Lung (tissue), 12 donors: ENCODE measurements around the gene CFAP43. TPM values are rescaled to one million over a fixed set of nuclear protein-coding genes. Genes with fewer than 3 reads are reported as not detected.

Experiments
- ATAC-seq: fragments of 200-7000 bp; cut with Tn5 transposase; one replicate; pipeline ENCODE4 v1.9.1; 2020; ENCODE audit warnings: moderate number of reproducible peaks; ENCODE audit not compliant: insufficient read depth, low FRiP score
- DNase-seq, 3 donors: peaks; one replicate each; pipeline ENCODE4 v3.0.0-alpha.2; 2013 to 2017
- H3K27ac ChIP-seq, 2 donors: one replicate each; pipeline ENCODE4 v1.5.1; 2013; ENCODE audit warnings: mild to moderate bottlenecking in 2 of 2, moderate library complexity in 2 of 2, control low read depth in 1 of 2, inconsistent platforms in 1 of 2, low read depth in 1 of 2, low read length in 1 of 2
- H3K27me3 ChIP-seq, 3 donors: one replicate each; pipeline ENCODE4 v1.5.1; 2013; ENCODE audit warnings: low read length in 2 of 3; ENCODE audit not compliant: control insufficient read depth in 3 of 3, insufficient read depth in 3 of 3
- H3K36me3 ChIP-seq, 4 donors: one replicate each; pipeline ENCODE4 v1.5.1; 2013; ENCODE audit warnings: low read length in 4 of 4, mild to moderate bottlenecking in 1 of 4, moderate library complexity in 1 of 4; ENCODE audit not compliant: control insufficient read depth in 4 of 4, insufficient read depth in 4 of 4
- H3K4me1 ChIP-seq, 5 donors: one replicate each; pipeline ENCODE4 v1.5.1; 2013; ENCODE audit warnings: low read length in 5 of 5, mild to moderate bottlenecking in 2 of 5, moderate library complexity in 1 of 5; ENCODE audit not compliant: control insufficient read depth in 5 of 5, insufficient read depth in 5 of 5
- H3K4me3 ChIP-seq: one replicate; pipeline ENCODE4 v1.5.1; 2013; ENCODE audit warnings: mild to moderate bottlenecking, control low read depth, moderate library complexity
- H3K9ac ChIP-seq, 2 donors: one replicate each; pipeline ENCODE4 v1.5.1; 2013; ENCODE audit warnings: low read length in 2 of 2, control low read depth in 1 of 2; ENCODE audit not compliant: insufficient read depth in 1 of 2
- H3K9me3 ChIP-seq, 4 donors: one replicate each; pipeline ENCODE4 v1.5.1; 2013; ENCODE audit warnings: low read length in 3 of 4, mild to moderate bottlenecking in 1 of 4, moderate library complexity in 1 of 4; ENCODE audit not compliant: control insufficient read depth in 4 of 4, insufficient read depth in 3 of 4
- CTCF ChIP-seq: IDR thresholded peaks from 2 replicates; pipeline ENCODE4 v1.5.1; 2012; ENCODE audit warnings: mild to moderate bottlenecking; ENCODE audit errors: control extremely low read depth, extremely low read depth
- WGBS, 2 donors: extraction: QIAGEN DNeasy Blood & Tissue Kit; methylation state at CpG; one replicate each; pipeline ENCODE4 v1.1.7; 2013; 5-methylcytosine and 5-hydroxymethylcytosine counted together
- polyA plus RNA-seq, 2 donors: library from polyadenylated mRNA; stranded (reverse); fragments of 200-250 nt; gene quantifications; one replicate each; pipeline ENCODE4 v1.2.1, GENCODE V29; 2013
- total RNA-seq, 2 donors: library from RNA; depleted of rRNA in 1 of 2; stranded (reverse); fragments of >200 nt in 1 of 2; gene quantifications; one replicate each; pipeline ENCODE4 v1.2.1, GENCODE V29; 2014 to 2021
- donor health status: control.
- donor health status: control.
- donor health status: Bipolar disorder and iron deficiency.
- donor health status: healthy.
- donor health status: DM: yes; HTN: yes; CAD: no.

CFAP43 gene
- total and polyA plus RNA-seq, 4 donors: 8.4 to 71.6 (median 20.1) TPM

DNA sequence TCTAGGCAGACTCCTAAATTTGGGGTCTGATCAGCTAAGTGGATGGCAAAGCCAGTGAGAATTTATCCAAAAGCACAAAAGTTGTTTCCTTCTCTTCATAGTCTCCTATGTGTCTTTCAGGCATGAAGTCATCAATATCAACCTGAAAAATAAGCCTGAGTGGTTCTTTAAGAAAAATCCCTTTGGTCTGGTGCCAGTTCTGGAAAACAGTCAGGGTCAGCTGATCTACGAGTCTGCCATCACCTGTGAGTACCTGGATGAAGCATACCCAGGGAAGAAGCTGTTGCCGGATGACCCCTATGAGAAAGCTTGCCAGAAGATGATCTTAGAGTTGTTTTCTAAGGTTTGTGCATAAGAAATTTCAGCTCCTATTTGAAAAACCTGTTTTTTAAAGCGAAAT lies 27.3 kb upstream of the CFAP43 start:
- H3K9ac ChIP-seq: no peak overlapping the region
- peaks cover 0 to 36% (median 11%) of the 10 kb centered on the region in 5 donors for H3K4me1 ChIP-seq
- TF ChIP-seq CTCF: no peak
- 90 to 97% methylated on average over 3 of the region's 3 CpGs for WGBS, 2 donors
- no peaks in the 10 kb centered on the region for H3K9me3 ChIP-seq
- H3K27me3 ChIP-seq: no peaks in the 10 kb centered on the region
- H3K4me3 ChIP-seq: no peak overlapping the region
- ATAC-seq: no peak
- DNase-seq: no peak
- peak overlapping the region in 1 of 2 donors; percentile 80 for H3K27ac ChIP-seq
- H3K36me3 ChIP-seq: peaks cover 15 to 48% (median 21%) of the 10 kb centered on the region in 4 donors

DNA sequence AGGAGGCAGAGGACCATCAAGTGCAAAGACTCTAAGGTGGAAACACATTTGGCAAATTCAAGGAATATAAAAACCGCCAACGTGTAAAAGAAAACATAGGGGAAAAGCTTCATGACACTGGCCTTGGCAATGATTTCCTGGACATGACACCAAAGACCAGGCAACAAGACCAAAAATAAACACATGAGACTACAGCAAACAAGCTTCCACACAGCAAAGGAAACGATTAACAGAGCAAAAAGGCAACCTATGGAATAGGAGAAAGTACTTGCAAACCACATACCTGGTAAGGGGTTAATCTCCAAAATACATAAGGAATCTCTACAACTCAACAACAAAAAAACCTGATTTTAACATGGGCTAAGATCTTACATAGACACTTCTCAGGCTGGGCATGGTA lies 26.0 kb upstream of the CFAP43 start:
- Histone ChIP-seq H3K36me3 (peaks cover 13 to 45% (median 21%) of the 10 kb centered on the region in 4 donors), H3K4me1 (peaks cover 0 to 36% (median 11%) of the 10 kb centered on the region in 5 donors), H3K9ac (no peak overlapping the region), H3K27me3 (no peaks in the 10 kb centered on the region), H3K9me3 (no peaks in the 10 kb centered on the region), H3K4me3 (no peak overlapping the region), H3K27ac (no peak overlapping the region)
- WGBS, 2 donors: 67 to 92% methylated on average over 3 of the region's 3 CpGs
- no peak for TF ChIP-seq CTCF
- DNase-seq: no peak
- ATAC-seq: no peak

DNA sequence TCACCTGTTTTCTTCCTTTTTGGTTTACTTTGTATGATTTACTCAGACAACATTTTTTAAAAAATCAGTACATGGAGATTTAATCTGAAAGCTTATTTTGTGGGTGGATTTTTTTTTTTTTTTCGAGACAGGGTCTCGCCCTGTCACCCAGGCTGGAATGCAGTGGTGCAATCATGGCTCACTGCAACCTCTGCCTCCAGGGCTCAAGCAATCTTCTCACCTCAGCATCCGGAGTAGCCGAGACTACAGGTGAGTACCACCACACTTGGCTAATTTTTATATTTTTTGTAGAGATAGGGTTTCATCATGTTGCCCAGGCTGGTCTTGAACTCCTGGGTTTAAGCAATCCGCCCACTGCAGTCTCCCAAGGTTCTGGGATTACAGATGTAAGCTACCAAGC lies 25.1 kb upstream of the CFAP43 start:
- no peak for TF ChIP-seq CTCF
- WGBS, 2 donors: 90 to 95% methylated on average over 5 of the region's 5 CpGs
- Histone ChIP-seq H3K9ac (no peak overlapping the region), H3K36me3 (peaks cover 13 to 40% (median 19%) of the 10 kb centered on the region in 4 donors), H3K27me3 (no peaks in the 10 kb centered on the region), H3K27ac (no peak overlapping the region), H3K4me1 (peaks cover 0 to 30% (median 11%) of the 10 kb centered on the region in 5 donors), H3K9me3 (no peaks in the 10 kb centered on the region), H3K4me3 (no peak overlapping the region)
- DNase-seq (no peak), ATAC-seq (no peak)
